Mesothelial cell of epicardium (in vitro differentiated cells): ENCODE data around the gene TDP1. TPM values are rescaled to one million over a fixed set of nuclear protein-coding genes. Genes with fewer than 3 reads are reported as not detected.
A peak's percentile ranks its signal among the peaks of the same experiment; 100 is the strongest.

Experiments
- DNase-seq, 2 experiments: peaks; one replicate each; pipeline ENCODE4 v3.0.0; 2021; ENCODE audit warnings: low spot score in 2 of 2; ENCODE audit not compliant: unreplicated experiment in 2 of 2
- H3K27ac Mint-ChIP-seq: 2 replicates; pipeline ENCODE4 v1.8.0; 2021; ENCODE audit warnings: mixed read lengths
- H3K27me3 Mint-ChIP-seq: 2 replicates; pipeline ENCODE4 v1.8.0; 2021; ENCODE audit warnings: low read depth, mixed read lengths
- H3K36me3 Mint-ChIP-seq: 2 replicates; pipeline ENCODE4 v1.8.0; 2021; ENCODE audit warnings: mixed read lengths
- H3K4me1 Mint-ChIP-seq: 2 replicates; pipeline ENCODE4 v1.8.0; 2021; ENCODE audit warnings: mixed read lengths
- H3K4me3 Mint-ChIP-seq: 2 replicates; pipeline ENCODE4 v1.8.0; 2021; ENCODE audit warnings: mild to moderate bottlenecking, moderate library complexity, mixed read lengths
- H3K9me3 Mint-ChIP-seq: 2 replicates; pipeline ENCODE4 v1.8.0; 2021; ENCODE audit warnings: mixed read lengths
- CTCF ChIP-seq: fragments of 200-600 bp; sonication (generic); IDR thresholded peaks from one replicate; pipeline ENCODE4 v1.5.0; 2021; ENCODE audit warnings: antibody characterized with exemption; ENCODE audit not compliant: unreplicated experiment
- total RNA-seq: library from RNA; stranded (reverse); gene quantifications from 3 replicates; pipeline ENCODE4 v1.2.1, GENCODE V29; 2021

Gene TDP1
- total RNA-seq, 1 donor from 2014 or later: 30.6 TPM

DNA sequence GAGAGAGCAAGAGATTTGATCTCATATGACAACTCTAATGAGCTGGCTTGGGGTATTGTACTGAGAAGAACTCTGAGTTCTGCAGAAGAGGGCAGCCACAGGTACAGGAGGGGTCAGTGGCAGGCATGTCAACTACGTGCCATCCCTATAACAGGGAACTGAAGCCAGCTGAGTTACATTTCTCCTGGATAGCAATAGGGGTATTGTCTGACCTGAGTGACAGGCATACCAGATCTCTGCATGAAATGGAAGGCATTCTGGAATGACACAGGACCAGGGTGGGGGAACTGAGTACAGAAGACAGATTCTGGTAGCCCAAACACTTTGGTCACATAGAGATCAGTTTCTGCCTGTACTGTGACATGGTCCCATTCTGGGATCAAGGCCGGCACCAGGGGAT is 37.0 kb upstream of the TDP1 start:
- no peak for DNase-seq
- H3K4me1 Mint-ChIP-seq: peaks cover 25% of the 10 kb centered on the region
- H3K9me3 Mint-ChIP-seq: no peaks in the 10 kb centered on the region
- peak overlapping the region; percentile 64 for H3K27ac Mint-ChIP-seq
- no peaks in the 10 kb centered on the region for H3K36me3 Mint-ChIP-seq
- H3K27me3 Mint-ChIP-seq: no peaks in the 10 kb centered on the region
- TF ChIP-seq CTCF: no peak
- H3K4me3 Mint-ChIP-seq: no peak overlapping the region

- Mint-ChIP-seq H3K9me3 (no peaks in the 10 kb centered on the region), H3K36me3 (no peaks in the 10 kb centered on the region), H3K27ac (peak overlapping the region; percentile 70), H3K4me3 (no peak overlapping the region), H3K4me1 (peaks cover 17% of the 10 kb centered on the region), H3K27me3 (no peaks in the 10 kb centered on the region)
- TF ChIP-seq CTCF: no peak
- no peak for DNase-seq
Measured at GRCh38 chr14:89920056-89920455, 35.7 kb upstream of the TDP1 start.

DNA sequence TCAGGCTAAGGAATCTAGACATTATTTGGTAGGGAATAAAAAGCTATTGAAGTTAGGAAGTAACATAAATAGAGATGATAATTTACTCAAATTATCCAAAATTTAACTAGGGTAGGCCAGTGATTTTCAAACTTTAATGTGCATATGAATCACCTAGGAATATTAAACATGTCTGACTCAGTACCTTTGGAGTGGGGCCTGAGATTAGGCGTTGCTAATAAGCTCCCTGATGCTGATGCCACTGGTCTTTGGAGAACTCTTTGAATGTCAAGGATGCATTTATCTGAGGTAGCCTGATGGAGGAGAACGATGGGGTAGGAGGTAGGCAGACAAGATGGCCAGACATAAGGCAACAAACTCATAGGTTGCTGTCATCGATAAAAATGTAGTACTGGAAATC is 34.4 kb upstream of the TDP1 start:
- H3K27ac Mint-ChIP-seq: no peak overlapping the region
- H3K4me3 Mint-ChIP-seq: no peak overlapping the region
- H3K9me3 Mint-ChIP-seq: no peaks in the 10 kb centered on the region
- peaks cover 15% of the 10 kb centered on the region for H3K4me1 Mint-ChIP-seq
- no peaks in the 10 kb centered on the region for H3K36me3 Mint-ChIP-seq
- no peaks in the 10 kb centered on the region for H3K27me3 Mint-ChIP-seq
- no peak for TF ChIP-seq CTCF
- DNase-seq: no peak

GRCh38 chr14:89922031-89922907 is 33.5 kb upstream of the TDP1 start:
- Mint-ChIP-seq H3K4me3 (no peak overlapping the region), H3K27ac (no peak overlapping the region), H3K9me3 (no peaks in the 10 kb centered on the region), H3K4me1 (peaks cover 15% of the 10 kb centered on the region), H3K27me3 (no peaks in the 10 kb centered on the region), H3K36me3 (no peaks in the 10 kb centered on the region)
- DNase-seq: no peak
- TF ChIP-seq CTCF: no peak

DNA sequence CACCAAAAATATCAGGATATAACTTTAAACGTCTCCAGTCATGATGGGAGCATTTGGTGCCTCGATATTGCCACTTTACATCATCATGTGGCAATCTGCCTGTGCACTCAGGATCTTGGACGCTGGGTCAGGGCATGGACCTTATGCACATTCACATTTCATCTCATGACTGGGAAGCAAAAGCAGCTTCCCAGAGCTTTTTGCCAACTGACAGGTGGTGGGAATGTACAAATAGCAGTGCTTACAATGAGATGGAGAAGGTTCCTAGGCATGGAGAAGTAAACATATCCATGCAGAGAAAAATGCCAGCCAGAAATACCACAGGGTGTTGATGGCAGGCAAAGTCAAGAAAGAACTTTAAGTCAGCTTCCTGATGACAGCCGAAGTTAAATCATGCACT is 31.5 kb upstream of the TDP1 start:
- DNase-seq: no peak
- no peaks in the 10 kb centered on the region for H3K36me3 Mint-ChIP-seq
- H3K27me3 Mint-ChIP-seq: no peaks in the 10 kb centered on the region
- H3K4me3 Mint-ChIP-seq: no peak overlapping the region
- H3K4me1 Mint-ChIP-seq: peaks cover 8% of the 10 kb centered on the region
- no peaks in the 10 kb centered on the region for H3K9me3 Mint-ChIP-seq
- TF ChIP-seq CTCF: no peak
- H3K27ac Mint-ChIP-seq: no peak overlapping the region
